GM12864 (cell line): ENCODE data around the gene PDP2.
"Not testable (repeated sequence)": the region's sequence is repeated elsewhere in the genome, so short reads cannot be mapped to it uniquely, and the experiment has no call there.

ENCODE experiments used
- DNase-seq: peaks from one replicate; pipeline ENCODE4 v3.0.0-alpha.2; 2011; ENCODE audit warnings: low read depth
- H3K4me3 ChIP-seq: 2 replicates; pipeline ENCODE4 v1.5.1; 2011; ENCODE audit warnings: mild to moderate bottlenecking, low read depth, low read length, control low read depth
- TF ChIP-seq, protein P1 (sequence below): IDR thresholded peaks from 2 replicates; pipeline ENCODE4 v1.5.1; 2011; ENCODE audit warnings: low read depth, mild to moderate bottlenecking, moderate library complexity, low read length, control low read depth, inconsistent platforms; ENCODE audit errors: missing control alignments

The PDP2 gene

DNA sequence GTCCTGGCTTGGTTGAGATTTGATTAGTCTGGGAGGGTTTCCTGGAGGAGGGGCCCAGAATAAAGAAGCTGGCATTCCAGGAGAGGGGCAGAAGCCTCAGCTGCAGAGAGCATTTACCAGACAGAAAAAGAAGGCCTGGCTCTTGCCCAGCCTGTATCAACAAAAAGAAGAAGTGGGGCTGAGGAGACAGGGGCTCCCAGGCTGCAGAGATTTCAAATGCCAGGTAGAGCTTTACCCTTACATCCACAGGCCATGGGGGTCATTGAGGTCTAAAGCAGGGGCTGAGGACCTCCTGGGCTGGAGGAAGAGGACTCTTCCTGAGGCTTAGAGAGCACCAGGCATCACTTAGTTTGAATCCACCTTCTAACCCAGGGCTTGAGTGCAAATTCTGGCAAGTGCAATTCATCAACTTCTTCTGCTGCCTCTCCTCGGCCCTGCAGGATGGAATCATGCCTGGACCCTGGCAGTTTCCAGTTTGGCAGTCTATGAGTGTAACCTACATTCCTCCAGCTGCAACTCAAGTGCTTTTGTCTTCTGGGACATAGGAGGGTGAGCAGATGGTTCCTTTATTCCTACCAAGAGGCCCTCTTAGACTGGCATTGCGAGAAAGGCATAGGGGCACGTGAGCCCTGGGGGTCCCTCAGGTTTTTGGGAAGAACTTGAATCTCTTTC is 20.8 kb upstream of the PDP2 start:
- no peak for DNase-seq
- TF ChIP-seq, protein P1, sequence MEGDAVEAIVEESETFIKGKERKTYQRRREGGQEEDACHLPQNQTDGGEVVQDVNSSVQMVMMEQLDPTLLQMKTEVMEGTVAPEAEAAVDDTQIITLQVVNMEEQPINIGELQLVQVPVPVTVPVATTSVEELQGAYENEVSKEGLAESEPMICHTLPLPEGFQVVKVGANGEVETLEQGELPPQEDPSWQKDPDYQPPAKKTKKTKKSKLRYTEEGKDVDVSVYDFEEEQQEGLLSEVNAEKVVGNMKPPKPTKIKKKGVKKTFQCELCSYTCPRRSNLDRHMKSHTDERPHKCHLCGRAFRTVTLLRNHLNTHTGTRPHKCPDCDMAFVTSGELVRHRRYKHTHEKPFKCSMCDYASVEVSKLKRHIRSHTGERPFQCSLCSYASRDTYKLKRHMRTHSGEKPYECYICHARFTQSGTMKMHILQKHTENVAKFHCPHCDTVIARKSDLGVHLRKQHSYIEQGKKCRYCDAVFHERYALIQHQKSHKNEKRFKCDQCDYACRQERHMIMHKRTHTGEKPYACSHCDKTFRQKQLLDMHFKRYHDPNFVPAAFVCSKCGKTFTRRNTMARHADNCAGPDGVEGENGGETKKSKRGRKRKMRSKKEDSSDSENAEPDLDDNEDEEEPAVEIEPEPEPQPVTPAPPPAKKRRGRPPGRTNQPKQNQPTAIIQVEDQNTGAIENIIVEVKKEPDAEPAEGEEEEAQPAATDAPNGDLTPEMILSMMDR, result no peak
- no peak overlapping the region for H3K4me3 ChIP-seq

- DNase-seq, result no peak
- TF ChIP-seq, protein P1, result no peak
- H3K4me3 ChIP-seq, result no peak overlapping the region
These were observed 18.2 kb upstream of the PDP2 start for GRCh38 chr16:66862023-66862520.

- DNase-seq, result no peak
- TF ChIP-seq, protein P1, result no peak
- H3K4me3 ChIP-seq, result no peak overlapping the region
These were observed 16.6 kb upstream of the PDP2 start for GRCh38 chr16:66863707-66864106.

DNA sequence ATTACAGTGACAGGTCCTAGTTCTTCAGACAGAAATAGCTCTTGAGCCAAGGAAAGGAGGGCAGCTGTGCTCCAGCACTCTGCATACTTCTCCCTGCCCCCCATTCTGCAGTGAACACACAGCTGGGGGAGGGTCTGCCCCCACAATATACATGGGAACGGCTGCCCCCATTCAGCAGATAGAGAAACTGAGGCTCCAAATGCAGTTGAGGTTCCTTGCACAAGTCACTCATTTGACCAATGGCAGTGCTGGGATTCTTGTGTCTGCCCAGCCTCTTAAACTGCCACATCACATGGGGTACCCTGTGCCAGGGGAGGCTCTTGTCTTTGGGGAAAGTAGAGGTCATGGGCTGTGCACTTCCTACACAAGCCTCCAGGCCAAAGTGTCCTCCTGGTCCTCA is 10.9 kb upstream of the PDP2 start:
- TF ChIP-seq, protein P1, result no peak
- no peak for DNase-seq

GRCh38 chr16:66871363-66871762 is 9.0 kb upstream of the PDP2 start:
- H3K4me3 ChIP-seq, DNase-seq: not testable (repeated sequence)

More for the DNA sequence above, 10.9 kb upstream of the PDP2 start:
- no peak overlapping the region for H3K4me3 ChIP-seq

GRCh38 chr16:66871840-66872239 is 8.5 kb upstream of the PDP2 start:
- DNase-seq, result no peak
- TF ChIP-seq, protein P1, result no peak
- H3K4me3 ChIP-seq, result no peak overlapping the region

- H3K4me3 ChIP-seq, result peak overlapping the region; percentile 37; the same call in 1 of the 2 replicates
- TF ChIP-seq, protein P1, result no peak
- no peak for DNase-seq
These were observed 7.8 kb upstream of the PDP2 start for GRCh38 chr16:66872559-66872942.
